ENCODE results near the gene FIBCD1.

DNA sequence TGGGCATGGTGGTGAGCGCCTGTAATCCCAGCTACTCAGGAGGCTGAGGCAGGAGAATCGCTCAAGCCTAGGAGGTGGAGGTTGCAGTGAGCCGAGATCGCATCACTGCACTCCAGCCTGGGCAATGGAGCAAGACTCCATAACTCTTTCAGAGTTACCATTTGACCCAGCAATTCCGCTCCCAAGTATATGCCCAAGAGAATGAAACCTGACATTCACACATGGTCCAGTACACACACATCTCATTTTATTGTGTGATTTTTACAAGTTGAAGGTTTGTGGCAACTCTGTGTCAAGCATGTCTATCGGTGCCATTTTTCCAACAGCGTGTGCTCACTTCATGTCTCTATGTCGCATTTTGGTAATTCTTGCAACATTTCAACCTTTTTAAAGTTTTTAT lies 24.9 kb upstream of the FIBCD1 start:
- TF ChIP-seq, protein P1, sequence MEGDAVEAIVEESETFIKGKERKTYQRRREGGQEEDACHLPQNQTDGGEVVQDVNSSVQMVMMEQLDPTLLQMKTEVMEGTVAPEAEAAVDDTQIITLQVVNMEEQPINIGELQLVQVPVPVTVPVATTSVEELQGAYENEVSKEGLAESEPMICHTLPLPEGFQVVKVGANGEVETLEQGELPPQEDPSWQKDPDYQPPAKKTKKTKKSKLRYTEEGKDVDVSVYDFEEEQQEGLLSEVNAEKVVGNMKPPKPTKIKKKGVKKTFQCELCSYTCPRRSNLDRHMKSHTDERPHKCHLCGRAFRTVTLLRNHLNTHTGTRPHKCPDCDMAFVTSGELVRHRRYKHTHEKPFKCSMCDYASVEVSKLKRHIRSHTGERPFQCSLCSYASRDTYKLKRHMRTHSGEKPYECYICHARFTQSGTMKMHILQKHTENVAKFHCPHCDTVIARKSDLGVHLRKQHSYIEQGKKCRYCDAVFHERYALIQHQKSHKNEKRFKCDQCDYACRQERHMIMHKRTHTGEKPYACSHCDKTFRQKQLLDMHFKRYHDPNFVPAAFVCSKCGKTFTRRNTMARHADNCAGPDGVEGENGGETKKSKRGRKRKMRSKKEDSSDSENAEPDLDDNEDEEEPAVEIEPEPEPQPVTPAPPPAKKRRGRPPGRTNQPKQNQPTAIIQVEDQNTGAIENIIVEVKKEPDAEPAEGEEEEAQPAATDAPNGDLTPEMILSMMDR (IDR thresholded peaks at IDR 0.05), result no peak
- TF ChIP-seq MXI1 (IDR thresholded peaks at IDR 0.05; ENCODE audit: low read depth, low read length) (no peak), JUND (IDR thresholded peaks at IDR 0.05) (no peak), ELF1 (IDR thresholded peaks at IDR 0.05) (no peak), EP300 (IDR thresholded peaks at IDR 0.05; ENCODE audit: borderline replicate concordance in 1 of 2, low read depth in 1 of 2, low read length in 1 of 2) (no peak), POLR2AphosphoS5 (IDR thresholded peaks at IDR 0.05; ENCODE audit: low read depth, low read length) (no peak)
- TF ChIP-seq, protein P2, sequence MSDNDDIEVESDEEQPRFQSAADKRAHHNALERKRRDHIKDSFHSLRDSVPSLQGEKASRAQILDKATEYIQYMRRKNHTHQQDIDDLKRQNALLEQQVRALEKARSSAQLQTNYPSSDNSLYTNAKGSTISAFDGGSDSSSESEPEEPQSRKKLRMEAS (IDR thresholded peaks at IDR 0.05; ENCODE audit: low read depth), result no peak
